CD4-positive, alpha-beta T cell treated with Interleukin-12 subunit alpha and Interleukin-12 subunit beta, for 1 hour (primary cell): ENCODE data around the gene ATP2B2.
A peak's percentile ranks its signal among the peaks of the same experiment; 100 is the strongest.
"Not testable (repeated sequence)": the region's sequence is repeated elsewhere in the genome, so short reads cannot be mapped to it uniquely, and the experiment has no call there.

Experiments
- DNase-seq: peaks from one replicate; pipeline ENCODE4 v3.0.0-alpha.2; 2020

ATP2B2 gene

GRCh38 chr3:10317311-10317960, 187.9 kb downstream of the ATP2B2 start:
- no peak for DNase-seq

GRCh38 chr3:10315771-10316344, 189.5 kb downstream of the ATP2B2 start:
- DNase-seq: no peak

- DNase-seq: no peak
These were observed 190.3 kb downstream of the ATP2B2 start for GRCh38 chr3:10315101-10315500.

- no peak for DNase-seq
These were observed 192.5 kb downstream of the ATP2B2 start for GRCh38 chr3:10312861-10313260.

GRCh38 chr3:10312391-10312790, 193.0 kb downstream of the ATP2B2 start:
- no peak for DNase-seq

GRCh38 chr3:10311710-10312109, 193.7 kb downstream of the ATP2B2 start:
- DNase-seq: no peak

GRCh38 chr3:10310578-10310977, 194.8 kb downstream of the ATP2B2 start:
- no peak for DNase-seq

GRCh38 chr3:10309736-10310135, 195.7 kb downstream of the ATP2B2 start:
- no peak for DNase-seq

GRCh38 chr3:10308678-10309077, 196.7 kb downstream of the ATP2B2 start:
- no peak for DNase-seq

- no peak for DNase-seq
These were observed 199.2 kb downstream of the ATP2B2 start for GRCh38 chr3:10306156-10306555.

- DNase-seq: no peak
These were observed 200.0 kb downstream of the ATP2B2 start for GRCh38 chr3:10305331-10305902.

- DNase-seq: no peak
These were observed 200.5 kb downstream of the ATP2B2 start for GRCh38 chr3:10304905-10305304.

- no peak for DNase-seq
These were observed 201.6 kb downstream of the ATP2B2 start for GRCh38 chr3:10303785-10304184.

- no peak for DNase-seq
These were observed 202.3 kb downstream of the ATP2B2 start for GRCh38 chr3:10303105-10303504.

GRCh38 chr3:10300087-10300486, 205.3 kb downstream of the ATP2B2 start:
- DNase-seq: no peak

GRCh38 chr3:10299679-10300078, 205.7 kb downstream of the ATP2B2 start:
- no peak for DNase-seq

GRCh38 chr3:10299175-10299574, 206.2 kb downstream of the ATP2B2 start:
- DNase-seq: no peak

- DNase-seq: not testable (repeated sequence)
These were observed 207.3 kb downstream of the ATP2B2 start for GRCh38 chr3:10298064-10298463.

- no peak for DNase-seq
These were observed 211.3 kb downstream of the ATP2B2 start for GRCh38 chr3:10294030-10294586.

GRCh38 chr3:10292505-10293419, 212.6 kb downstream of the ATP2B2 start, which contains the start of gene GHRL:
TSS of gene GHRL (minus strand) at chr3:10292947. CDS start at chr3:10290180, 2,767 bp downstream.
- peak; percentile 19 for DNase-seq

- no peak for DNase-seq
These were observed 213.7 kb downstream of the ATP2B2 start for GRCh38 chr3:10291641-10292040.

- no peak for DNase-seq
These were observed 214.8 kb downstream of the ATP2B2 start for GRCh38 chr3:10290481-10291176.
